ENCODE results near the gene RNASE13. TPM values are rescaled to one million over a fixed set of nuclear protein-coding genes. Genes with fewer than 3 reads are reported as not detected.

RNASE13 gene
- total RNA-seq, 4 donors from 2014 or later: not detected

GRCh38 chr14:21054768-21055145, 20.1 kb upstream of the RNASE13 start:
- ATAC-seq: no peak
- Histone ChIP-seq H3K27me3 (no peaks in the 10 kb centered on the region), H3K27ac (no peak overlapping the region), H3K9me3 (no peaks in the 10 kb centered on the region), H3K4me1 (no peaks in the 10 kb centered on the region), H3K36me3 (no peaks in the 10 kb centered on the region), H3K4me3 (no peak overlapping the region)
- TF ChIP-seq POLR2A (IDR thresholded peaks at IDR 0.05) (no peak), EP300 (IDR thresholded peaks at IDR 0.05) (no peak), POLR2AphosphoS5 (IDR thresholded peaks at IDR 0.05) (no peak), CTCF (IDR thresholded peaks at IDR 0.05) (no peak)
- 74 to 83% methylated on average over 3 to 4 of the region's 4 CpGs for WGBS, 2 donors (ENCODE audit: low coverage in 1 of 2)

- TF ChIP-seq POLR2AphosphoS5 (IDR thresholded peaks at IDR 0.05) (no peak), EP300 (IDR thresholded peaks at IDR 0.05) (no peak), CTCF (IDR thresholded peaks at IDR 0.05) (no peak)
- no peak for ATAC-seq
- WGBS, 2 donors (ENCODE audit: low coverage in 1 of 2): 68 to 86% methylated on average over 2 of the region's 3 CpGs
- H3K36me3 ChIP-seq: no peaks in the 10 kb centered on the region
- H3K9me3 ChIP-seq: no peaks in the 10 kb centered on the region
- H3K4me1 ChIP-seq: no peaks in the 10 kb centered on the region
- no peak overlapping the region for H3K4me3 ChIP-seq
- H3K27me3 ChIP-seq: no peaks in the 10 kb centered on the region
- no peak overlapping the region for H3K27ac ChIP-seq
These were observed 19.6 kb upstream of the RNASE13 start for GRCh38 chr14:21054123-21054767.

- Histone ChIP-seq H3K27ac (no peak overlapping the region), H3K27me3 (no peaks in the 10 kb centered on the region), H3K9me3 (no peaks in the 10 kb centered on the region), H3K4me1 (no peaks in the 10 kb centered on the region), H3K36me3 (no peaks in the 10 kb centered on the region), H3K4me3 (no peak overlapping the region)
- WGBS, 2 donors (ENCODE audit: low coverage in 1 of 2): 88 to 94% methylated on average over 3 to 12 of the region's 20 CpGs
- ATAC-seq: no peak
- TF ChIP-seq POLR2AphosphoS5 (IDR thresholded peaks at IDR 0.05) (no peak), POLR2A (IDR thresholded peaks at IDR 0.05) (no peak), CTCF (IDR thresholded peaks at IDR 0.05) (no peak), EP300 (IDR thresholded peaks at IDR 0.05) (no peak)
These were observed 18.8 kb upstream of the RNASE13 start for GRCh38 chr14:21053184-21054122.

- H3K9me3 ChIP-seq: no peaks in the 10 kb centered on the region
- H3K27me3 ChIP-seq: no peaks in the 10 kb centered on the region
- no peak for TF ChIP-seq EP300 (IDR thresholded peaks at IDR 0.05)
- TF ChIP-seq POLR2A (IDR thresholded peaks at IDR 0.05): no peak
- TF ChIP-seq POLR2AphosphoS5 (IDR thresholded peaks at IDR 0.05): no peak
- TF ChIP-seq CTCF (IDR thresholded peaks at IDR 0.05): no peak
- no peak for ATAC-seq
- no peak overlapping the region for H3K4me3 ChIP-seq
- WGBS, 2 donors (ENCODE audit: low coverage in 1 of 2): 61 to 72% methylated on average over 3 of the region's 3 CpGs
- H3K36me3 ChIP-seq: no peaks in the 10 kb centered on the region
- H3K27ac ChIP-seq: no peak overlapping the region
- peaks cover 0 to 5% (median 0%) of the 10 kb centered on the region in 3 donors for H3K4me1 ChIP-seq
These were observed 16.0 kb upstream of the RNASE13 start for GRCh38 chr14:21050597-21050996.
